Stimulated activated CD4-positive, alpha-beta T cell treated with anti-CD3 and anti-CD28 coated beads, Interleukin-2, amount 100 ng/mL, for 24 hours (primary cell): Measurements from ENCODE around the gene TPRX1.
A peak's percentile ranks its signal among the peaks of the same experiment; 100 is the strongest.
"Not testable (repeated sequence)": the region's sequence is repeated elsewhere in the genome, so short reads cannot be mapped to it uniquely, and the experiment has no call there.

ENCODE experiments used
- DNase-seq, 2 donors: peaks; one replicate each; pipeline ENCODE4 v3.0.0-alpha.2; 2020

The TPRX1 gene

GRCh38 chr19:47801270-47801669, 3.1 kb downstream of the TPRX1 start:
- DNase-seq: no peak

GRCh38 chr19:47798904-47799266, 5.5 kb downstream of the TPRX1 start:
- no peak for DNase-seq

- DNase-seq: no peak
These were observed 6.1 kb downstream of the TPRX1 start for GRCh38 chr19:47797996-47798903.

DNA sequence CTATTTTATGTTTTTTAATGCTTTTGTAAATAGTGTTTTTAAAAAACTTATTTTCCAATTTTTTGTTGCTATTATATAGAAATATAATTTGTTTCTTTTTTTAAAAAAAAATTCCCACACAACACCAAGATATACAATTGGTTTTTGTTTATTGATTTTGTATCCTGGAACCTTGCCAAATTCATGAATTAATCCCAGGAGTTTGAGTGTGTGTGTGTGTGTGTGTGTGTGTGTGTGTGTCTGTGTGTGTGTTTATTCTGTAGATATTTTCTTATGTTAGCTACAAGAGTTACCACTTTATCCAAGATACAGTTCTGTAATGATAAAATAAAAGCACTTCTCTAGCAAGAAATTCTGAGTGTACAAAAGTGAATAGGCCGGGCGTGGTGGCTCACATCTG, 7.6 kb downstream of the TPRX1 start:
- DNase-seq: no peak

DNA sequence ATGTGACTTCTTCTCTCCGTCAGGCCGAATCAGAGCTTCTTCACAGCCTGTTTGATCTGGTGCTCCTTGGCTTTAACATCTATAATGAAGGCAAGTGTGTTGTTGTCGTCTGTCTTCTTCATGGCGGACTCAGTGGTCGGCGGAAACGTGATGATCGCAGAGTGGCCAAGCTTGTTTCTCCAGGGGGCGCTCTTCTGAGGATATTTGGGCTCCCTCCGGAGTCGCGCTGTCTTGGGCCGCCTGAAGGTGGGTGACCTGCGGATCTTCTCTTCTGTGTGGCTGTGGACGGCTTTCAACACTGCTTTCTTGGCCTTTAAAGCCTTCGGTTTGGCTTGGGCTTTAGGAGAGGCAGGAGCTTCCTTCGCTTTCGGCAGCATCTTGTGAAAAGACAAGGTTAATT, 9.8 kb downstream of the TPRX1 start:
- DNase-seq: no peak

DNA sequence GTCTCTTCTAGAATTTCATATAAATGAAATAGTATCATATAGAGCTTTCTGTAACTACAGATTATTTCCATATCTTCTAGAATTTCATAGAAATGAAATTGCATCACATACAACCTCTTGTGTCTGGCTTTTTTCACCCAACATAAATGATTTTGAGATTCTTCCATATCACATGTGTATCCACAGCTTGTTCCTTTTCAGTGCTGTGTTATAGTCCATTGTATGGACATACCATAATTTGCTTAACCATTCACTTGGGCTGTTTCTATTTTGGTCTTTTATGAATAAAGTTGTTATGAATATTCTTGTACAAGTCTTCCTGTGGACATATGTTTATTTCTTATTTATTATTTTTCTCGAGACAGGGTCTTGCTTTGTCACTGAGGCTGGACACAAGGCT, 11.7 kb downstream of the TPRX1 start:
- no peak for DNase-seq

GRCh38 chr19:47790398-47790814, 13.9 kb downstream of the TPRX1 start:
- DNase-seq: peak; percentile 95

DNA sequence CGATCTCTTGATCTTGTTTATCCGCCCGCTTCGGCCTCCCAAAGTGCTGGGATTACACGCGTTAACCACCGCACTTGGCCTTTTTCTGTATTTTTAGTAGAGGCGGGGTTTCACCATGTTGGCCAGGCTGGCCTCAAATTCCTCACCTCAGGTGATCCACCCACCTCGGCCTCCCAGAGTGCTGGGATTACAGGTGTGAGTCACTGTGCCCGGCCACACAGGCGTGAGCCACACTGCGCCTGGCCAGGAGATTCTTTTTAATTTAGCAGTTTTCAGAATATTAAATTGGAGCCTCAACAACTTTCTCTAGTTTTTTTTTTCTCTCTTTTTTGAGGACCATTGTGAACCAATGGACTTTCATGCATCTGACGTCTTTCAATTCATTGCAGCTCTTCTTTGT, 14.5 kb downstream of the TPRX1 start:
- not testable (repeated sequence) for DNase-seq

DNA sequence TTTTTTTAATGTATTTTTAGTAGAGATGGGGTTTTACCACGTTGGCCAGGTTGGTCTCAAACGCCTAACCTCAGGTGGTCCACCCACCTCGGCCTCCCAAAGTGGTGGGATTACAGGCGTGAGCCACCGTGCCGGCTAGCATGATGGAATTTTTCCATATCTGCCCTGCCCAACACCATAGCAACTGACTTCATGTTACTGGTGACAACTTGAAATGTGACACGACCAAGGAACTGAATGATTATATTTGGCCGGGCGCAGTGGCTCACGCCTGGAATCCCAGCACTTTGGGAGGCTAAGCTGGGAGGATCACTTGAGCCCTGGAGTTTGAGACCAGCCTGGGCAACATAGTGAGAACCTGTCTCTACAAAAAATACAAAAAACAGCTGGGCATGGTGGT, 17.0 kb downstream of the TPRX1 start:
- not testable (repeated sequence) for DNase-seq

- no peak for DNase-seq
These were observed 17.8 kb downstream of the TPRX1 start for GRCh38 chr19:47786566-47786965.

DNA sequence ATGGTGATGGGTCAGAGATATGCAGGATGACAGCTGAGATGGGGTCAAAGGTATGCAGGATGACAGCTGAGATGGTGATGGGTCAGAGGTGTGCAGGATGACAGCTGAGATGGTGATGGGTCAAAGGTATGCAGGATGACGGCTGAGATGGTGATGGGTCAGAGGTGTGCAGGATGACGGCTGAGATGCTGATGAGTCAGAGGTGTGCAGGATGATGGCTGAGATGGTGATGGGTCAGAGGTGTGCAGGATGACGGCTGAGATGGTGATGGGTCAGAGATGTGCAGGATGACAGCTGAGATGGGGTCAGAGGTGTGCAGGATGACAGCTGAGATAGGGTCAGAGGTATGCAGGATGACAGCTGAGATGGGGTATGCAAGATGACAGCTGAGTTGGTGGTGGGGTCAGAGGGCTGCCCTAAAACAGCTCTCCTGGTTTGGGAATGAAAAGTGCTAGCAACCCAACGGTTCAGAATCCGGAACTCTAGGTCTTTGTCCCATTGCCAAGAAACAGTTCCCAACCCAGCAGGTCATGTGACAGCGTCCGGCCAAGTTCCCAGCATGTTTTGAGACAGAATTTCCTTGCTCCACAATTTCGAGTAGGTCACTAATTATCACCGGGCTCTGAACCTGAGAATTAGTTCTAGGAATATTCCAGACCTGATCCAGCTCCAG, 22.6 kb downstream of the TPRX1 start:
- no peak for DNase-seq

GRCh38 chr19:47780215-47780551, 24.2 kb downstream of the TPRX1 start:
- DNase-seq: no peak

DNA sequence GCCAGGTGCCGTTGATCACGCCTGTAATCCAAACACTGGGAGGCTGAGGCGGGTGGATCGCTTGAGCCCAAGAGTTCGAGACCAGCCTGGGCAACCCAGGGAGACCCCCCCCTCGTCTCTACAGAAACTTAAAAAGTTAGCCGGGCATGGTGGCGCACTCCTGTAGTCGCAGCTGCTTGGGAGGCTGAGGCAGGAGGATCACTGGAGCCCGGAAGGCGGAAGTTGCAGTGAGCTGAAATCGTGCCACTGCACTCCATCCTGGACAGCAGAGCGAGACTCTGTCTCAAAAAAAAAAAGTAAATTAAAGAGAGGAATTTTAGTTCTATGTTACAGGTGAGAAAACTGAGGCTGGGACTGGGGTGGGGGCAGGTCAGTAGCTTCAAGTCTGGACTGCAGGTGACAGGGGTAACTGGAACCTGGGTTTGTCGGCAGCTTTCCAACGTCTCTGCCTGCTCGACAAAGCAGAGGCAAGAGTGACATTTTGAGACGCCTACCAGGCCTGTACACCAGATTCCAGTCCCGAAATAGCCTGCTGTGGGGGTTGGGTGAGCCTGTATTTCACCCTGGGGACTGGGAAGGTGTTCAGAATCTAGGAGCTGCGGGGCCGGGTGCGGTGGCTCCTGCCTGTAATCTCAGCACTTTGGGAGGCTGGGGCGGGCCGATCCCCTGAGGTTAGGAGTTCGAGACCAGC, 24.7 kb downstream of the TPRX1 start:
- no peak for DNase-seq

DNA sequence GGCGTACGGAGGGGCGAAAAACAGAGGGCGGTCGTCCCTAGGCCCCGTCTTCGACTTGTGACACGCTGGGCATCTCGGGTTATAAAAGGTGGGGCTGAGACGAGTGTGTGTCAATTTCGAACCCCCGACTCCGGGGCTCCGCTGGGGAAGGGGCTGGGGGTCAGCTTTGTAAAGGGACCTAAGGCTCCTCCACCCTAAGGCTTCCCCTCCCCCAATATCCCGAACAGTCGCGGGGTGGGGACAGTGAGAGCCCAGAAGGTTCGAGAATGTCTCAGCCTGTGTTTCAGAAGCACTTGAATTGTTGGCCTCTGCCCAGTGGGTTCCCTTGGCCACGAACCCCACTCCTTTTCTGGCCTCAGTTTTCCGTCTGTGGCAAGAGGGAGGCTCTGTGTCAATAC, 25.4 kb downstream of the TPRX1 start:
- peak; percentile 23 to 37 for DNase-seq

DNA sequence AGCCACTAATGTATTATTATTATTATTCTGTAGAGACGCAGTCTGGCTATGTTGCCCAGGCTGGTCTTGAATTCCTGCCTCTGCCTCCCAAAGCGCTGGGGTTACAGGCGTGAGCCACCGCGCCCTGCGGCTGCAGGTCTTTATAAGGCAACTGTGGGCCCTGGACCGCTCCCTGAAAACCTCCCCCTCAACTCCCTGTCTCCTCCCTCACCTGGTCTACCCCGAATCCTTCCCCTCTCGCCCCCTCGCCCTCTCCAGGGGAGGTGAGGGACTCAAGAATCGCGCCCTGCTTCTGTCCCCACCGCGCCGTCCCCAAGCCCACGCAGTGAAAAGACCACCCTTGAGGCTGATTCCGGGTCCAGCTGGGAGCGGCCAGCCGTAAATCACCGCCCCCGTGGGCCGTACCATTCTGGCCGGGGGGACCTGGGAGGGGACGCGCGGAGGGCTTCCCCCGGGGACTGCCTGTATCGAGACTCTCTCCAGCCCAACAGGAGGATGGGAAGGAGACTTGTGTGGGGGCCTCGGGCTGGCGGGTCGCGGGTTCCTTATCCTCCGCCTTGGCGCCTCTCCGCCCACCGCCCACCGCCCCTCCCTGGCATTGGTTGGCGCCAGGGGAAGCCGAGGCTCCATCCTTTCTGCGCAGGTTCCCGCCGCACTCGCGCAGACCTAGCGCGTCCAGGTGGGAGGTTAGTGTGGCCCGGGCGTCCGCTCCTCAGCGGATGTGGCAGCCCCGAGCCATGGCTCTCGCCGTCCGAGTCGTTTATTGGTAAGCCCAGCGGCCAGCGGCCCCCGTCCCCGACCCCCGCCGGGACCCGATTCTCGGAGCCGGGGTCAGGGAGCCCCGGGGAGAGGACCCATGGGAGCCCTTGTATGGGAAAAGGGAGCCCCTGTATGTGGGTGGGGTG, 26.1 kb downstream of the TPRX1 start, which contains the start of gene SELENOW:
Gene SELENOW, plus strand, starts transcription at position 655 of the 905 bp plus-strand sequence. Its CDS starts 83 bp downstream, at position 738.
- DNase-seq: peak; percentile 78 to 82

- DNase-seq: not testable (repeated sequence)
These were observed 26.9 kb downstream of the TPRX1 start for GRCh38 chr19:47777245-47778048.

DNA sequence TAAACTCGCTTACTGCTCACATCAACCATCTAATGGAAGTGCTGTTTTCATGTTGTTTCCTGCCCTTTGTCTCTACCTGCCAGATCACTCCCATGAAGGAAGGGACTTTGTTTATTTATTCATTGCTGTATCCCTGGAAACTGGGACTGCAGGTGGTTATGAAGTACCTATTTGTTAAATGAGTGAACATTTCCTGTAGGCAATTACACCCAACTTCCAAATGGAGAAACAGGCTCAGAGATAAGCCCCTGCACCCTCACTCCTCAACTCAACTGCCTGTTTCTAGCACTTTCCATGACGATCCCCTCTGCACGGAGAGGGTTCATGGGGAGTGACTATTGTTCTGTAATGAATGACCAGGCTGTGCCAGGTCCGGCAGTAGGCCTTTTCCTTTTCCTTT, 27.8 kb downstream of the TPRX1 start:
- DNase-seq: no peak

GRCh38 chr19:47771291-47771690, 33.1 kb downstream of the TPRX1 start:
- not testable (repeated sequence) for DNase-seq

- DNase-seq: no peak
These were observed 34.8 kb downstream of the TPRX1 start for GRCh38 chr19:47769534-47769933.

DNA sequence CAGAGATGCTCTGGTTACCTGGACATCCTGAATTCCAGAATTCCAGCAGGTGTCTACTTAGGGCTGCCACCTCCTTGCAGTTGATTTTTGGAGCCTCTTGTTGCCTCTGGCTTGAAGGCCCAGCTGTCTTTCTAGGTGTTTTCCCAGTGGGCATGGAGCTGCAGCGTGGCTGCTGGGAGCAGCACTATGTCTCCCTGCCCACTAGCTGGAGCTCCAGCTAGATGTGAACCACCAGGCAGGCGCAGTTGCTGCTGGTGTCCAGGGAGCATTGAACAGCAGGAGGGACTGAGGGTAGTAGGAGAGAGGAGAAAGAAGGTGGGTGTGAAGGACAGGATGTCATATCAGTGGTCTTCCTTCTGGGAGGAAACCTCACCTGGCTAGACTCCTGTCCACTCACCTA, 35.7 kb downstream of the TPRX1 start:
- DNase-seq: no peak

- no peak for DNase-seq
These were observed 37.0 kb downstream of the TPRX1 start for GRCh38 chr19:47767349-47767748.

GRCh38 chr19:47766670-47767069, 37.7 kb downstream of the TPRX1 start:
- DNase-seq: no peak
